ENCODE measurements around the gene MAGEA8. TPM values are rescaled to one million over a fixed set of nuclear protein-coding genes. Genes with fewer than 3 reads are reported as not detected.

MAGEA8 gene
- total and polyA plus RNA-seq, 2 donors (not counting 1 experiment from before 2014, with no cell fraction given): not detected

DNA sequence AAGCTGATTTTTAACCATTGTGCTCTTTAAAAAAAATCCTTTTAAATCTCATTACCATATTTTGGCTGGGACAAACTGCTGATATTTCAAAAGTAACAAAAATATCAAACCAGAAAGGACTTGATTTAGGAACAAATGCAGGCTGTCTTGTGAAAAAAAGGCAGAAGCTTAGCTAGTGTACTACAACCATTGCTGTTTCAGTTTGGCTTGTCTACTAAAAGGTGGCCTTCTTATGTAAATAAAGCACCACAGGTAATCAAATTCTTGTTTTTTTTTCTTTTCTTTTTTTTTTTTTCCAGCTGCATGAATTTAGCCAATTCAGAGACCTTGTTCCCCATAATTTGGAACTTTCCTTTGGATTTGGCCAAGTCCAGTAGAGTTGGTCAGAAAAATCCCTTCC is 43.8 kb upstream of the MAGEA8 start:
- H3K4me1 ChIP-seq (ENCODE audit: control insufficient read depth, extremely low read depth, insufficient read depth, low read length): no peaks in the 10 kb centered on the region
- no peak for DNase-seq (ENCODE audit: low read depth in 2 of 2)
- H3K4me3 ChIP-seq (replicated peaks in 1 of 4; ENCODE audit: control extremely low read depth in 1 of 4, insufficient read depth in 1 of 4, low read depth in 3 of 4, low read length in 4 of 4): no peak overlapping the region
- H3K9me3 ChIP-seq (ENCODE audit: control insufficient read depth, insufficient read depth, low read depth, low read length): no peaks in the 10 kb centered on the region
- H3K36me3 ChIP-seq (ENCODE audit: control insufficient read depth, insufficient read depth, low read length): no peaks in the 10 kb centered on the region
- H4K20me1 ChIP-seq (ENCODE audit: control insufficient read depth, extremely low read depth, insufficient read depth, low read length): no peaks in the 10 kb centered on the region
- H3K9ac ChIP-seq (ENCODE audit: insufficient read depth, low read length): no peak overlapping the region
- H3K79me2 ChIP-seq (ENCODE audit: control insufficient read depth, insufficient read depth, low read length): no peaks in the 10 kb centered on the region
- no peak overlapping the region for H2AFZ ChIP-seq (ENCODE audit: low read length)
- no peaks in the 10 kb centered on the region for H3K27me3 ChIP-seq (ENCODE audit: control insufficient read depth, insufficient read depth, low read length)
- no peak overlapping the region for H3K27ac ChIP-seq (ENCODE audit: insufficient read depth, low read length)
- H3K4me2 ChIP-seq (ENCODE audit: extremely low read depth, insufficient read depth, low read length): no peak overlapping the region
- TF ChIP-seq, protein P1, sequence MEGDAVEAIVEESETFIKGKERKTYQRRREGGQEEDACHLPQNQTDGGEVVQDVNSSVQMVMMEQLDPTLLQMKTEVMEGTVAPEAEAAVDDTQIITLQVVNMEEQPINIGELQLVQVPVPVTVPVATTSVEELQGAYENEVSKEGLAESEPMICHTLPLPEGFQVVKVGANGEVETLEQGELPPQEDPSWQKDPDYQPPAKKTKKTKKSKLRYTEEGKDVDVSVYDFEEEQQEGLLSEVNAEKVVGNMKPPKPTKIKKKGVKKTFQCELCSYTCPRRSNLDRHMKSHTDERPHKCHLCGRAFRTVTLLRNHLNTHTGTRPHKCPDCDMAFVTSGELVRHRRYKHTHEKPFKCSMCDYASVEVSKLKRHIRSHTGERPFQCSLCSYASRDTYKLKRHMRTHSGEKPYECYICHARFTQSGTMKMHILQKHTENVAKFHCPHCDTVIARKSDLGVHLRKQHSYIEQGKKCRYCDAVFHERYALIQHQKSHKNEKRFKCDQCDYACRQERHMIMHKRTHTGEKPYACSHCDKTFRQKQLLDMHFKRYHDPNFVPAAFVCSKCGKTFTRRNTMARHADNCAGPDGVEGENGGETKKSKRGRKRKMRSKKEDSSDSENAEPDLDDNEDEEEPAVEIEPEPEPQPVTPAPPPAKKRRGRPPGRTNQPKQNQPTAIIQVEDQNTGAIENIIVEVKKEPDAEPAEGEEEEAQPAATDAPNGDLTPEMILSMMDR (conservative IDR thresholded peaks at IDR 0.05 in 1 of 2, IDR thresholded peaks at IDR 0.05 in 1 of 2; ENCODE audit: low read depth in 1 of 2, low read length in 2 of 2): no peak
- TF ChIP-seq EZH2 (IDR thresholded peaks at IDR 0.05; ENCODE audit: low read length, missing control alignments): no peak

DNA sequence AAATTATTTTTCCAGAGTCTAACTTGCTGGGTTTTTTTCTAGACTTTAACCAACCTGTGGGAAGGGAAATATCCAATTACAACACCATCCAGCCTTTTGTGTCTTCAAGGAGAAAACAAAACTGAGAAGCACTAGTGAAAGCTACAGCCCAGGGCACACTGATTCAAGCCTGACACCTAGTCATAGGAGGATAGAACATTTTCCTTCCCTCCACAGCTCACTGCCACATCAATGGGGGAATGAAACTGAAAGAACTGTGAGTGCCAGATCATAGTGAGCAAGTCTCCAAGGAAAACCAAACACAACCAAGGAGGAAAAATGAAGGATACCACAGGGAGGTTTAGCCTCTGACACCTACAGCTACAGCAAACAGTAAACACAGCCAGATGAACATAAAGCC is 43.3 kb upstream of the MAGEA8 start:
- TF ChIP-seq, protein P1 (conservative IDR thresholded peaks at IDR 0.05 in 1 of 2, IDR thresholded peaks at IDR 0.05 in 1 of 2; ENCODE audit: low read depth in 1 of 2, low read length in 2 of 2): no peak
- no peak for TF ChIP-seq EZH2 (IDR thresholded peaks at IDR 0.05; ENCODE audit: low read length, missing control alignments)
- DNase-seq (ENCODE audit: low read depth in 2 of 2): no peak
- H3K9me3 ChIP-seq (ENCODE audit: control insufficient read depth, insufficient read depth, low read depth, low read length): no peaks in the 10 kb centered on the region
- H4K20me1 ChIP-seq (ENCODE audit: control insufficient read depth, extremely low read depth, insufficient read depth, low read length): no peaks in the 10 kb centered on the region
- no peak overlapping the region for H3K9ac ChIP-seq (ENCODE audit: insufficient read depth, low read length)
- H3K4me2 ChIP-seq (ENCODE audit: extremely low read depth, insufficient read depth, low read length): no peak overlapping the region
- no peaks in the 10 kb centered on the region for H3K36me3 ChIP-seq (ENCODE audit: control insufficient read depth, insufficient read depth, low read length)
- no peak overlapping the region for H3K4me3 ChIP-seq (replicated peaks in 1 of 4; ENCODE audit: control extremely low read depth in 1 of 4, insufficient read depth in 1 of 4, low read depth in 3 of 4, low read length in 4 of 4)
- no peak overlapping the region for H3K27ac ChIP-seq (ENCODE audit: insufficient read depth, low read length)
- no peaks in the 10 kb centered on the region for H3K4me1 ChIP-seq (ENCODE audit: control insufficient read depth, extremely low read depth, insufficient read depth, low read length)
- no peaks in the 10 kb centered on the region for H3K27me3 ChIP-seq (ENCODE audit: control insufficient read depth, insufficient read depth, low read length)
- H3K79me2 ChIP-seq (ENCODE audit: control insufficient read depth, insufficient read depth, low read length): no peaks in the 10 kb centered on the region
- H2AFZ ChIP-seq (ENCODE audit: low read length): no peak overlapping the region

DNA sequence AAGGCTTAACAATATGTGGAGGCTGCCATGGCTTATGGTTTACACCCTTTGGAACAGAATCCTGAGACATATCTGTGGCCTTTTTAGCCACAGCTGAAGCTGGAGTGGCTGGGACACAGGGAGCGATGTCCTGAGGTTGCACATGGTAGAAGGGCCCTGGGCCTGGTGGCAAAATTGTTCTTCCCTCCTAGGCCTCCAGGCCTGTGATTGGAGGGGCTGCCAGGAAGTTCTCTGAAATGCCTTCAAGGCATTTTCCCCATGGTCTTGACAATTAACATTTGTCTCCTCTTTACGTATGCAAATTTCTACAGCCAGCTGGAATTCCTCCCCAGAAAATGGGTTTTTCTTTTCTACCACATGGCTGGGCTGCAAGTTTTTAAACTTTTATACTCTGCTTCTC is 39.1 kb upstream of the MAGEA8 start:
- H3K36me3 ChIP-seq (ENCODE audit: control insufficient read depth, insufficient read depth, low read length): no peaks in the 10 kb centered on the region
- no peak for TF ChIP-seq EZH2 (IDR thresholded peaks at IDR 0.05; ENCODE audit: low read length, missing control alignments)
- TF ChIP-seq, protein P1 (conservative IDR thresholded peaks at IDR 0.05 in 1 of 2, IDR thresholded peaks at IDR 0.05 in 1 of 2; ENCODE audit: low read depth in 1 of 2, low read length in 2 of 2): no peak
- no peaks in the 10 kb centered on the region for H3K79me2 ChIP-seq (ENCODE audit: control insufficient read depth, insufficient read depth, low read length)
- no peak for DNase-seq (ENCODE audit: low read depth in 2 of 2)
- no peak overlapping the region for H3K4me2 ChIP-seq (ENCODE audit: extremely low read depth, insufficient read depth, low read length)
- no peak overlapping the region for H2AFZ ChIP-seq (ENCODE audit: low read length)
- H4K20me1 ChIP-seq (ENCODE audit: control insufficient read depth, extremely low read depth, insufficient read depth, low read length): no peaks in the 10 kb centered on the region
- H3K27ac ChIP-seq (ENCODE audit: insufficient read depth, low read length): no peak overlapping the region
- H3K4me3 ChIP-seq (replicated peaks in 1 of 4; ENCODE audit: control extremely low read depth in 1 of 4, insufficient read depth in 1 of 4, low read depth in 3 of 4, low read length in 4 of 4): no peak overlapping the region
- H3K9me3 ChIP-seq (ENCODE audit: control insufficient read depth, insufficient read depth, low read depth, low read length): no peaks in the 10 kb centered on the region
- no peaks in the 10 kb centered on the region for H3K27me3 ChIP-seq (ENCODE audit: control insufficient read depth, insufficient read depth, low read length)
- H3K9ac ChIP-seq (ENCODE audit: insufficient read depth, low read length): no peak overlapping the region
- H3K4me1 ChIP-seq (ENCODE audit: control insufficient read depth, extremely low read depth, insufficient read depth, low read length): no peaks in the 10 kb centered on the region
